ENCODE measurements around the gene TMEM82.

TMEM82 gene

DNA sequence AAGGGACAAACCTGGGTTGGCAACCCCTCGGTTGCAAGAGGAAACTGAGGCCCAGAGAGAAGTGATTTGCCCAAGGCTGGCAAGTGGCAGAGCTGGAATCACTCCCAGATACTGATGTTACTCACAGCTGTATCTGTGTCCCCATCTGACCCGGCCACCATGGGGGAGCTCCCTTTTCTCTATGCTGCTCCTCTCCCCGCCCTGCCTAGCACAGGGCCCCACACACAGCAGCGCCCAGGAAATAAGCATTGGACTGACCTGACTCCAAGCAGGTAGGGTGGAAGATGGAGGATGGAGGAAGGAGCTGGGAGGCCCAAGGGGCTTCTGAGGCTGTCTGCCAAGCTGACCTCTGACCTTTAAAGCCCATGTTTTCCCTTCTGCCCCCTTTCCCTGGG, 13.3 kb downstream of the TMEM82 start:
- no peak for DNase-seq

- DNase-seq = peak in 5 of 56 donors; percentile 4 to 27 (median 16)
These were observed 14.1 kb downstream of the TMEM82 start for GRCh38 chr1:15756143-15757015.

DNA sequence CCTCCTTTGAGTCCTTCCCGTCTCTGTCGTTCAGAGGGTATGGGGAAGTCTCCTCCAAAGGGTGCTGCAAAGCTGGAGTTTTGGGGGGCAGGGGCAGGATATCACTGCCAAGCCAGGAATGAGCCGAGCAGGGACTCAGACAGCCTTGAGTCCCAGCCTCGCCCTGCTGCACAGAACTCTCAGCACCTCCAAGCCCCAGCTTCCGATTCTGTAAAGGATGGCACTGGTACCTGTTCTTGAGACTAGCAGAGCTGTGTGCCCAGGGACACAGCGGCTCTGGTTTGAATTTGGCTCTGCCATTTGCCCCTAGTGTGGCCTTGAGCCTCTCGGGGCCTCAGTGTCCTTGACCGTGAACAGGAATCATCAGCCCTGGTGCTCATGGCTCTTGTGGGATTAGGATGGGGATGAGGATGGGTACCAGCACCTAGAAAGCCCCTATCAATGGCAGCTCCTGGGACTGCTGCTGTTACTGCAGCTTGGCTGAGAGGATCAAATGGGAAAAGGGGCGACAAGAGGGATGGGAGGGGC, 14.8 kb downstream of the TMEM82 start:
- DNase-seq = no peak

- no peak for DNase-seq
These were observed 15.5 kb downstream of the TMEM82 start for GRCh38 chr1:15757575-15758342.

DNA sequence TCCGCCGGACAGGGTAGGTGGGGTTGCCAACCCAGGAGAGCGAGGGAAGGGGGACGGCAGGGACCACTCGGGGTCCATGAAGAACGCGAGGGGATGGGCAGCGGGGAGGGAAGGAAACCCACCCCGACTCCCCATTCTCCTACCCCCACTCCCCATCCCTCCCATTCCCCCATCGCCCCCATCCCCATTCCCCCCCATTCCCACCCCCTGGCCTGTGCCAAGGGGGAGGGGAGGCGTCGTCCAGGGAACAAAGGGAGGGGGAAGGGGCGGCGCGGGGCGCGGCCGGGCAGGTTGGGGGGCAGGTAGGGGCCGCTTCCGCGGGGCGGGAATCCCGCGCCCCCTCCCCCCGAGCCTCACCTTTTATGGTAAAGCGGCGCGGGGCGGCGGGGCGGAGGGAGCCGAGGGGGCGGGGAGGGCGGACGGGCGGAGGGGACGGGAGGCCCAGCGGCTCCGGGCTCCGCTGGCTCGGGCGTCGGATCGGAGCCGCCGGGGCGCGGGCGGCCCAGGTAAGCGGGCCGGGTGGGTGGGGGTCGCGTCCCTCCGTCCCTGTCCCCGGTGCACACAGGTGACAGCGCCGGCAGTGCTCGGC, 16.1 kb downstream of the TMEM82 start, which contains the start of gene FBLIM1:
TSS of gene FBLIM1 (plus strand) at position 453 of the 589 bp plus-strand sequence. CDS start 6,189 bp downstream, outside the sequence.
- no peak for DNase-seq

DNA sequence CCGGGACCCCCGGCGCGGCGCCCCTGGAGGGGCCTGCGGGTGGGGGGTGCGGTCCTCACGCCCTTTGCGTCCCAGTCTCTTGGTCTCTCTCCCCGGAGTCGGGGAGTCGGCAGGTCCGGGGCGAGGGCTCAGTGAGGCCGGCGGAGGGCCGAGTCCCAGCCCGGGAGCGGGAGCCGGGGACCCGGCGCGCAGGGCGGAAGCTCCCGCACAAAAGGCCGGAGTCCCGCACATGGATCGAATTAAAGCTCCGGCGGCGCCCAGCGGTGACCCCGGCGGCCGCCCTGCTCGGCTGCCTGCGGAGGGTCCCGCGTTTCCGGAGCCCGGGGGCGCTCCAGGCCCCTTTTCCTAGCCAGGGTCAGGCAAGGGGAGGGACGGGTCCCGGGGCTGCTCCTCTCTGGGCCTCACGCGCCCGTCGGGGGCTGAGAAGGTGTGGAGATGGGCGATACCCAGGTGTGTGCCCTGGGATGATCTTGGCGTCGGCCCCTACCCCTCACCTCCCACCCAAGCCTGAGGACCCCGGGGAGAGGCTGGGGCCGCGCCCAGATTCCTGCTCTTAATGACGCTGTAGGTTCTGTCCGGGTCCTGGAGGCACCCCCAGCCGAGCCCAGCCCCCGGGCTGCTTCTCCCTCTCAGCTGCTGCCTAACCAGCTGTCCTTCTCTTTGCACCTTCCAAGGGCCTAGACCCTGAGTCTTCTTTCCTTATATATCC, 16.8 kb downstream of the TMEM82 start:
- DNase-seq = no peak

DNA sequence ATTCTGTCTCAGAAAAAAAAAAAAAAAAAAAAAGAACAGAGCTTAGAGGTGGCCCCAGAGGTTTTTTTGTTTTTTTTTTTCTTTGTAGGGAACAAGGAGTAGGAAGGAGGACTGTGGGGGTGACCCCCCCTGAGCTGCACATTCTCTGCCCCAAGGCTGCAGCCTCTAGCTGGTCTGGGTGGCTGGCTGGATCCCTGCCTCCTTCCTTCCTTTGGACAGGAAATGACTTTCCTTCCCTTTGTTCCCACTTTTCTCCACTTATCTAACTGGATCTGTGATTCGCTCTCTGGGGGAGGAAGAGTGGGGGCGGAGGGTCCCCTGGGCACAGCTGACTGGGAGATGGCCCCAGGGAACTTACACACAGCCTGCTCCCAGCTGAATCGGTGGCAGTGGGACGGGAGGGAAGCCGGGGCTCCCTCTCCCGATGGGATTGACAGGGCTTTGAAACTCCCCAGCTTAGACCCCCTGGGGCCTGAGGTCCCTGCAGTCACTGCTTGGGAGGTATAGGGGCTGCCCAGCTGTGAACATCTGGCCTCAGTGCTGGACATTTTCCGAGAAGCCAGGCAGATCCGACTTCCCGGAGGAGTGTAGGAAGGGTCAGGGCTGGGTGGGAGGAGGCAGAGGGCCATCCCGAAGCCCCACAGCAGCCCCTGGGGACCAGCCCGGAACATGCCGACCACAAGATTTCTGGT, 18.4 kb downstream of the TMEM82 start:
- DNase-seq = no peak

- no peak for DNase-seq
These were observed 19.2 kb downstream of the TMEM82 start for GRCh38 chr1:15761366-15762128.

- no peak for DNase-seq
These were observed 20.2 kb downstream of the TMEM82 start for GRCh38 chr1:15762546-15762945.

- no peak for DNase-seq
These were observed 22.0 kb downstream of the TMEM82 start for GRCh38 chr1:15764269-15764764.

DNA sequence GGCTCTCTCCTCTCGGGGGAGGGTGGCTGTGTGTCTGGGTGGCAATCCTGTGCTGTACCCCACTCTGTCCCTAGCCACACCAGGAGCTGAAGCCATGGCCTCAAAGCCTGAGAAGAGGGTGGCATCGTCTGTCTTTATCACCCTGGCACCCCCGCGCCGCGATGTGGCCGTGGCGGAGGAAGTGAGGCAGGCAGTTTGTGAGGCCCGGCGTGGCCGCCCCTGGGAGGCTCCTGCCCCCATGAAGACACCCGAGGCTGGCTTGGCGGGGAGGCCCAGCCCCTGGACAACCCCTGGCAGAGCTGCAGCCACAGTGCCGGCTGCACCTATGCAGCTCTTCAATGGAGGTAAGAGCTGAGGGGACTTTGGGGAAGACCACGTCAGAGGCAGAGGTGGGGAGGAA, 22.6 kb downstream of the TMEM82 start:
- no peak for DNase-seq

DNA sequence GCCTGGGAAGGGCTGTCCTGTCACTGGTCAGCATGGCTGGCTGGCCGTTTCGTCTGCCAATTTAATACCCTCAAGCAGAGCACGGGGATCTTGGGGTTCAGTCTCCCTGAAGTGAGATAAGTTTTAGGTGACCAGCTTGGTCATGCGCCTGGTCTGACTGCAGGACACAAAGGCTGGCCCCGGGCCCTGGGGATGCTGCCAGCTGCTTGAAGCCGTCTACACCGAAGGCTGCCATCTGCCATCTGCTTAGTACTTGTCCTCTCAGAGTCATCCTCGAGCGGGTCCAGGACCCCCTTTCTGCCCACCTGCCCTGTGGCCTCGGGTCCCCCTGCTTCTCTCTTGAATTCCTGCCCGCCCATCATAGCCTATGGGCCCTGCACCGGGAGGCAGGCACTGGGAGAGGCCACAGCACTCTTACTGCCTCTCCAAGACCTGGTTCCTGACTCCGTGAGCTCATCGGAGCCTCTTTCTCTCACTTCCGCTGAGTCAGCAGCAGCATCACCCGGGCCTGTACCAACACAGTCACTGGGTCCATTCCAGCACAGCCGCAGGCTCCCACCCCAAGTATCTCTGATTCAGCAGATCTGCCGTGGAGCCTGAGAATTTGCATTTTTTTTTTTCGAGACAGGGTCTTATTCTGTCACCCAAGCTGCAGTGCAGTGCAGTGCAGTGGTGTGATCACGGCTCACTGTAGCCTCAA, 23.3 kb downstream of the TMEM82 start:
- DNase-seq = peak in 3 of 56 donors; percentile 2 to 38 (median 15)

DNA sequence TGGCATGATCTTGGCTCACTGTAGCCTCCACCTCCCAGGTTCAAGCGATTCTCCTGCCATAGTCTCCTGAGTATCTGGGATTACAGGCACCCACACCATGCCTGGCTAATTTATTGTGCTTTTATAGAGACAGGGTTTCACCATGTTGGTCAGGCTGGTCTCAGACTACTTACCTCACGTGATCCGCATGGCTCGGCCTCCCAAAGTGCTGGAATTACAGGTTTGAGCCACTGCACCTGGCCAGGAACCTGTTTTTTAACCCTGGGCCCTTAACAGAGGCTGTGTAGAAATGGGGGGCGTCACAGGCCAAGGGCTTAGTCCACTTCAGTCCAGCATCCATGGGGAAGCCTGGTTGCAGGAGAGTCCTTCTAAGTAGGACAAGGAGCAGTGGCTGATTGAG, 25.6 kb downstream of the TMEM82 start:
- no peak for DNase-seq

DNA sequence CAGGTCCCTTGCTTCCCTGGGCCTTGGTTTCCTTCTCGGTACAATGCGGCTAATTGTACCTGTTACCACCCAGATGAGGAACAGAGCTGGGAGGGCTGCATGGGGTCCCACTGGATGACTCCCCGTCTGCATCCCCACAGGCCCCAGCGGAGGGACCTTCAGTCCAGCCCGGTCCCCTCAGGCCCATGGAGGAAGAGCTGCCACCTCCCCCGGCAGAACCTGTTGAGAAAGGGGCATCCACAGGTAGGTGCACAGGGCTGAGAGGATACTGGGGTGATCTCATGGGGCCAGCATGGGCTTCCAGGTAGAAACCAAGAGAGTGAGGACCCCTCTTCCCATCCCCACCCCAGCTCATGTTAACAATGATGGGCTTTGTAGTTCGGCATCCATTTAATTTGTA, 26.1 kb downstream of the TMEM82 start:
- no peak for DNase-seq

DNA sequence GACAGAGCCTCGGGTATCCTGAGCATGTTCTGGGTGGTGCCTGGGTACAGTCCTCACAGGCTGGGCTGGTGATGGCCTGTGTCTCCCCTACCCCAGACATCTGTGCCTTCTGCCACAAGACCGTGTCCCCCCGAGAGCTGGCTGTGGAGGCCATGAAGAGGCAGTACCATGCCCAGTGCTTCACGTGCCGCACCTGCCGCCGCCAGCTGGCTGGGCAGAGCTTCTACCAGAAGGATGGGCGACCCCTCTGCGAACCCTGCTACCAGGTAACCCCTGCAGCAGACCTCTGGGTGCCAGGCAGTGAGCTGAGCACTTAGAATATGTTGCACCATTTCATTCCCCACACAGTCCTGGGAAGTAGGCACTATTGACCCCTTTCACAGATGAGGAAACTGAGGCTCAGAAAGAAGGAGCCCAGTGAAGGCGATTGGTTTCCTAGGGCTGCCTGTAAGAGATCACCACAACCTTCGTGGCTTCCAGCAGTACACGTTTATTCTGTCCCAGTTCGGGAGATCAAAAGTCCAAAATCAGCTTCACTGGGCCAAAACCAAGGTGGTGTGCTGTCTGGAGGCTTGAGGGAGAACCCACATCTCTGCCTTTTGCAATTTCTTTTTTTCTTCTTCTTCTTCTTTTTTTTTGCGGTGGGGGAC, 28.1 kb downstream of the TMEM82 start:
- DNase-seq = no peak

GRCh38 chr1:15771836-15772515, 29.7 kb downstream of the TMEM82 start:
- no peak for DNase-seq

- DNase-seq = no peak
These were observed 33.4 kb downstream of the TMEM82 start for GRCh38 chr1:15775706-15776105.
